ENCODE measurements around the gene CRHR2.

Gene CRHR2

DNA sequence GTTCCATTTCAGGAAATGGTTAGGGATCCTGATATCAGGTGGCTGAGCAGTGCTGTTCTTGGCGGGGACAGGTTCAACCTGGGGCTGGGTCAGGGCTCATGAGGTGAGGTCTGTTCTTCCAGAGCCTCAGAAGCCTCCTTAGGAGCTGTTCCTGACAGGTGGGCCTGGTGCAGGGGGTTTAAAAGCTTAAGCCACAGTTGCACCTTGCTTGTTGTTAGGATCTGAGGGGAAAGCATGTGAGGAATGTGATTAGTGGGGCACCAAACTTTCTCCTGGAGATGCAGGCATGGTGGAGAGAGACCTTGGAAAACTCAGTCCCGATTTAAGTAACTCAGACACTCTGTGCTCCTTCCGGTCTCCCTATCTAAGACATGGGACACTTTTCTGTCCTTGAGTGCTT, 18.7 kb upstream of the CRHR2 start:
- H3K4me1 ChIP-seq: no peaks in the 10 kb centered on the region
- DNase-seq (ENCODE audit: low spot score in 2 of 2): no peak
- H3K4me3 ChIP-seq: no peak overlapping the region
- no peaks in the 10 kb centered on the region; the same call in 1 of the 2 replicates for H3K27me3 ChIP-seq (ENCODE audit: low read depth)
- H3K36me3 ChIP-seq (replicated peaks): no peaks in the 10 kb centered on the region
- no peaks in the 10 kb centered on the region for H3K9me3 ChIP-seq
- in situ Hi-C loops (cut with MboI; ENCODE audit: low sequenced_read_pairs): no loop called here

GRCh38 chr7:30699706-30700495, 17.6 kb upstream of the CRHR2 start:
- in situ Hi-C loops (cut with MboI; ENCODE audit: low sequenced_read_pairs): no loop called here
- H3K9me3 ChIP-seq: no peaks in the 10 kb centered on the region
- no peak overlapping the region for H3K4me3 ChIP-seq
- no peaks in the 10 kb centered on the region; the same call in 1 of the 2 replicates for H3K27me3 ChIP-seq (ENCODE audit: low read depth)
- no peaks in the 10 kb centered on the region for H3K4me1 ChIP-seq
- no peaks in the 10 kb centered on the region for H3K36me3 ChIP-seq (replicated peaks)
- no peak for DNase-seq (ENCODE audit: low spot score in 2 of 2)

GRCh38 chr7:30698481-30698880, 16.2 kb upstream of the CRHR2 start:
- Histone ChIP-seq H3K36me3 (replicated peaks) (no peaks in the 10 kb centered on the region), H3K4me3 (no peak overlapping the region), H3K4me1 (no peaks in the 10 kb centered on the region), H3K9me3 (no peaks in the 10 kb centered on the region), H3K27me3 (ENCODE audit: low read depth) (no peaks in the 10 kb centered on the region; the same call in 1 of the 2 replicates)
- in situ Hi-C loops (cut with MboI; ENCODE audit: low sequenced_read_pairs): no loop called here
- no peak for DNase-seq (ENCODE audit: low spot score in 2 of 2)

DNA sequence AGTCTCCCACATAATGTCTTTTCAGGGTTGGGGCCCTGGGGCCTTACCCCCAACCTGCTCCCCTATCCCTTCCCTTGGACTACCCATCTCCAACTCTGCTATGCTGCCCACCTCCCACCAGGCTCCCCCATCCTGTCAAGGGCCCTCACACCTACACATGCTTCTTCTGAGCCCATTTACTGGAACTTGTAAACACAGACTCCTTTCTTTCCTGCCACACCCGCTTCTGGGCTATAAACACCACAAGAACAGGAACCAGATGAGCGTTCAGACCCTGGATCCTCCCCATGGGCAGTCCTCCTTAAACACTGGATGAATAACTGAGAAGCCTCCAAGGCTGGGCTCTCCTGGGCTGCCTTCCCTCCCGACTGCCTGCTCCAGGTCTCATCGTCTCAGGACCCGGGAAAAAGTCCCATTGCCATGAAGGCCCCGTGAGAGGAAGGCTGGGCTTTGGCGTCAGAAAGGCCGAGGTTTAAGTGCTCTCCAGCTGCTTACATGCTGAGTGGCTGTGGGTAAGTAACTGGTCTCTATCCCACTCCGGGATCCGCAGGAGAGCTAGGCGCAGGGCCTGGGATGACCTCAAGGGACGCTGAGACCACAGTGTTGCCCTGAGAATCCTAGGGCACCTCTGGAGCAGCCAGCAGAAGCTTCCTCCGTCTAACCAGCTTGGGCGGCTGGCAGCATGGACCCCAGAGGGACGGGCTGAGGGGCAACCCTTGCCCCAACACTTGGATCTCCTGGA, 15.6 kb upstream of the CRHR2 start:
- in situ Hi-C loops (cut with MboI; ENCODE audit: low sequenced_read_pairs): no loop called here
- no peak for DNase-seq (ENCODE audit: low spot score in 2 of 2)
- no peaks in the 10 kb centered on the region; the same call in 1 of the 2 replicates for H3K27me3 ChIP-seq (ENCODE audit: low read depth)

DNA sequence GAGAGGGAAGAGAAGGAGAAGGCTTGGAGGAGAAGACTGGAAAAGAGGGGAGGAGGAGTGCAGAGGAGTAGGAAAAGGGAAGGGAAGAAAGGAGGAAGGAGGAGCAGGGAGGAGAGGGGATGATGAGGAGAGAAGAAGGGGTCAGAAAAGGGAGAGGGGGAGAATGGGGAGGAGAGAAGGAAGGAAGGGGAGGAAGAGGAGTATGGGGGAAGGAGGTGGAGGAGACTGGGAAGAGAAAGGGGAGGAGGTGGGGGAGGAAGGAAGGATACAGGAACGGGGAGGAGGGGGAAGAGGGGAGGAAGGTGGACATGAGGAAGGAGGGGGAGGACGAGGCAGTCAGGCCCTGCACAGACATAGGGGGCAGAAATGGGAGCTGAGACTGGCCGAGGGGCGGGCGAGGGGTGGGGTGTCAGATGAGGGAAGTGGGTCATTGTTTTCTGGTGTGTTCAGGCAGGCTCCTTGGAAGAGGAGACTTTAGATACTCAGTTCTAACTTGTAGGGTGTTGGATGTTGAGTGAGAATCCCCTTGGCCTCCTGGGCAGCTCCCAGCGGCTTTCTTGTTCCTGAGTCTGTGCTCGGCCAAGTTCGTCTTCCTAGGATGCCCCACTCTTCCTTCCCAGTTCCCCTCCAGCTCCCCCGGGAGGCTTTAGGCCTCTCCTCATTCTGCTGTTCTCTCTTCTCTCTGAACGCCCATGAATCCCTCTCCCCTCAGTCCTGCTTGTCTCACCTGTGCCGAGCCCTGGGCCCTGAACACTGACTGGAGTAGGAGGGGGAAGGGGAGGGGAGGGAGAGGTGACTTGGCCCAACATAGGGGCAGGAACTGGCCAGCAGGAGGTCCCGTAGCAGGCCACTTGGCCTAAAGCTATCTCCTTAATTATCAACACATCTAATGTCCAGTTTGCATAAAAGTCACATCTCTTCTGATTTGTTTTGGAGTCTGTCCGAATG, 12.8 kb upstream of the CRHR2 start:
- no peaks in the 10 kb centered on the region for H3K27me3 ChIP-seq (ENCODE audit: low read depth)
- H3K36me3 ChIP-seq (replicated peaks): no peaks in the 10 kb centered on the region
- no peaks in the 10 kb centered on the region for H3K4me1 ChIP-seq
- in situ Hi-C loops (cut with MboI; ENCODE audit: low sequenced_read_pairs): no loop called here
- H3K4me3 ChIP-seq: no peak overlapping the region
- H3K9me3 ChIP-seq: no peaks in the 10 kb centered on the region
- no peak for DNase-seq (ENCODE audit: low spot score in 2 of 2)

More for the DNA sequence above, 15.6 kb upstream of the CRHR2 start:
- Histone ChIP-seq H3K9me3 (no peaks in the 10 kb centered on the region), H3K4me3 (no peak overlapping the region), H3K4me1 (no peaks in the 10 kb centered on the region), H3K36me3 (replicated peaks) (no peaks in the 10 kb centered on the region)

DNA sequence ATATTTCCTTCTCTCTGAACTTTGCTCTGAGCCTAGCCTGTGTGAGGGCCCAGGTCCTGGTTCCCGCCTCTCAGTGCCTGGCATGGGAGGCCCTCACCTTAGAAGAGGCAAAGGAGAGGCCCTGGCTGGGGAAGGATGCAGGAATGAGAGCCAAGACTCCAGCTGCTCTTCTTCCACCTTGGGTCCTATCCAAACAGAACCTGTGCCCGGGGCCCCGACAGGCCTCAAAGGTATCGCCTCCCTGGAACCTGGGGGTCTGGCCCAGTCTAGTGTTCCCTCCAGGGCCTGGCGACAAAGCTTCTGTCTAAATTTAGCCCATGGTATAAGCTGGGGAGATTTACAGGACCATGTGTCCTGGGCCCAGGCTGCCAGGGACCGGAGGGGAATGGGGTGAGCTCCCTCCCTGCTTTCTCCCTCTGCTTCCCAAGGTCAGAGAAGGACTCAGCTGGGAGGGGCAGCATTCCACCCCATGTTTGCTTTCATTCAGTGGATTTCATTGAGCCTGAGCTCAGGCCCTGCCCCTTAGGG, 12.0 kb upstream of the CRHR2 start:
- Histone ChIP-seq H3K27me3 (ENCODE audit: low read depth) (no peaks in the 10 kb centered on the region), H3K36me3 (replicated peaks) (no peaks in the 10 kb centered on the region), H3K4me3 (no peak overlapping the region), H3K4me1 (no peaks in the 10 kb centered on the region), H3K9me3 (no peaks in the 10 kb centered on the region)
- in situ Hi-C loops (cut with MboI; ENCODE audit: low sequenced_read_pairs): no loop called here
- DNase-seq (ENCODE audit: low spot score in 2 of 2): no peak

- no peak for DNase-seq (ENCODE audit: low spot score in 2 of 2)
- Histone ChIP-seq H3K9me3 (no peaks in the 10 kb centered on the region), H3K36me3 (replicated peaks) (no peaks in the 10 kb centered on the region), H3K27me3 (ENCODE audit: low read depth) (no peaks in the 10 kb centered on the region), H3K4me3 (no peak overlapping the region), H3K4me1 (no peaks in the 10 kb centered on the region)
- in situ Hi-C loops (cut with MboI; ENCODE audit: low sequenced_read_pairs): no loop called here
Measured at GRCh38 chr7:30692882-30693281, 10.6 kb upstream of the CRHR2 start.

- Histone ChIP-seq H3K4me1 (no peaks in the 10 kb centered on the region), H3K9me3 (no peaks in the 10 kb centered on the region), H3K27me3 (ENCODE audit: low read depth) (no peaks in the 10 kb centered on the region), H3K36me3 (replicated peaks) (no peaks in the 10 kb centered on the region), H3K4me3 (no peak overlapping the region)
- DNase-seq (ENCODE audit: low spot score in 2 of 2): no peak
- in situ Hi-C loops (cut with MboI; ENCODE audit: low sequenced_read_pairs): no loop called here
Measured at GRCh38 chr7:30692438-30692837, 10.2 kb upstream of the CRHR2 start.

DNA sequence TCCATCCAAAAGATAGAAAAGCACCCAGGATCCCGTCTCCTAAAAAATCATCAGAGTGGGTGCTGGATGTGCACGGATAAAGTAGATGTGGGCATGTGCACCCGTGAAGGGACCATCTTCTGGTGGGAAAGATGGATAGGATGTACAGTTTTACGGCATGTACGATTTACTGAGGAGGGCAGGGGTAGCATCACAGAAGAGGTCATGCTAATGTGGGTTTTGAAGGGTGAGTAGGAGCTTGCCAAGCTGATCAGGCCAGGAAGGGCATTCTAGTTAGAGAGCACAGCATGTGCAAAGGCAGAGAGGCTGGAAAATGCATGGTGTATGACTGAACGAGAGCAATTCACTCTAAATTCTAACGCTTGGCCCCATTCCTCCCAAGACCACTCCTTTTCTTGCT, 7.8 kb upstream of the CRHR2 start:
- no peak for DNase-seq (ENCODE audit: low spot score in 2 of 2)
- Histone ChIP-seq H3K4me3 (no peak overlapping the region), H3K9me3 (no peaks in the 10 kb centered on the region), H3K36me3 (replicated peaks) (no peaks in the 10 kb centered on the region), H3K27me3 (ENCODE audit: low read depth) (0 out of 2 replicates have a peak, but pooled peaks cover 2% of the 10 kb centered on the region), H3K4me1 (no peaks in the 10 kb centered on the region)
- in situ Hi-C loops (cut with MboI; ENCODE audit: low sequenced_read_pairs): no loop called here

GRCh38 chr7:30688718-30689221, 6.5 kb upstream of the CRHR2 start:
- H3K36me3 ChIP-seq (replicated peaks): no peaks in the 10 kb centered on the region
- no peaks in the 10 kb centered on the region for H3K9me3 ChIP-seq
- in situ Hi-C loops (cut with MboI; ENCODE audit: low sequenced_read_pairs): no loop called here
- no peak overlapping the region for H3K4me3 ChIP-seq
- no peaks in the 10 kb centered on the region for H3K4me1 ChIP-seq
- peaks cover 9% of the 10 kb centered on the region; the same call in 1 of the 2 replicates for H3K27me3 ChIP-seq (ENCODE audit: low read depth)
- DNase-seq (ENCODE audit: low spot score in 2 of 2): no peak

DNA sequence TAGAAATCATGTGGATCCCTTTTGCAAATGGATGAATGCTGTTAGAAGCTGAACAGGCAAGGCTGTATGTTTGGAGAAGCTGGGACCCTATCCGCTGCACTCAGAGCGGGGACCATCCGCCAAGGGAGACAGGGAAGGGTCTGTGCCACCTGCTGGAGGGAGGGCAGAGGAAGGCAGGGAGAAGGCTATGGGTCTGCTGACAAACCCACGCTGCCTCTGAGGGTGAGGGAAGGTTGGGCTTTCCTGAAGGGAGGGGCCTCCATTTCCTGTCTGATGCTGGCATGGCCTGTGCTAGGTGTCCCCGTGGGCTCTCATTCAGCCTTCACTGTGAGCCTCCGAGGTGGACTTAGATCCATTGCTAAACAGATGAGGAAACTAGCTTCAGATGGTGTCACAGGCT, 5.3 kb upstream of the CRHR2 start:
- H3K9me3 ChIP-seq: no peaks in the 10 kb centered on the region
- H3K36me3 ChIP-seq (replicated peaks): no peaks in the 10 kb centered on the region
- in situ Hi-C loops (cut with MboI; ENCODE audit: low sequenced_read_pairs): no loop called here
- no peak for DNase-seq (ENCODE audit: low spot score in 2 of 2)
- no peaks in the 10 kb centered on the region for H3K4me1 ChIP-seq
- H3K27me3 ChIP-seq (ENCODE audit: low read depth): peaks cover 18% of the 10 kb centered on the region
- no peak overlapping the region for H3K4me3 ChIP-seq

- H3K27me3 ChIP-seq (ENCODE audit: low read depth): peaks cover 36% of the 10 kb centered on the region
- no peak overlapping the region for H3K4me3 ChIP-seq
- no peaks in the 10 kb centered on the region for H3K9me3 ChIP-seq
- DNase-seq (ENCODE audit: low spot score in 2 of 2): no peak
- in situ Hi-C loops (cut with MboI; ENCODE audit: low sequenced_read_pairs): no loop called here
- no peaks in the 10 kb centered on the region for H3K36me3 ChIP-seq (replicated peaks)
- no peaks in the 10 kb centered on the region; the same call in 1 of the 2 replicates for H3K4me1 ChIP-seq
Measured at GRCh38 chr7:30684351-30684750, 2.1 kb upstream of the CRHR2 start.

DNA sequence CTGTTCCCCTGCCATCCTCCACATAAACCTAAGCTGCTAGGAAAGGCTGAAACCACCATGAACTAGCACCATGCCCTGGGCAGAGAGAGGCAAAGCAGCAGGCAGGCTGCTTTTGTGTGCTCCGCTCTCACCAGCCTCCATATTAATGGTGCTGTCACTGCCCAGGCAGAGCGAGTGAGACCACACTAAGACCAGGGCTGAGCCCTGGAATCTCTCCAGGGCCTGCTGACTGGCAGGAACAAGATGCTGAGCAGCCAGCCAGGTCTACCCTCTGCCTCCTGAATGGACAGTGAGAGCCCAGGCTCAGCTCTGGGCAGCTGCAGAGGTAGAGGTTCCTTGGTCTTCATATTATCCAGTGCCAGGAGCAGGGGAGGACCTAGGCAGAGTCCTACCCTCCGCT, 1.6 kb upstream of the CRHR2 start:
- in situ Hi-C loops (cut with MboI; ENCODE audit: low sequenced_read_pairs): no loop called here
- Histone ChIP-seq H3K9me3 (no peaks in the 10 kb centered on the region), H3K4me1 (no peaks in the 10 kb centered on the region; the same call in 1 of the 2 replicates), H3K27me3 (ENCODE audit: low read depth) (peaks cover 40% of the 10 kb centered on the region), H3K4me3 (no peak overlapping the region), H3K36me3 (replicated peaks) (no peaks in the 10 kb centered on the region)
- no peak for DNase-seq (ENCODE audit: low spot score in 2 of 2)

All from HAP-1 (cell line).